Mesendoderm (in vitro differentiated cells): ENCODE results near the gene TMEM151B.

Experiments used
- DNase-seq: peaks from one replicate; pipeline ENCODE4 v3.0.0; 2013
- H2AK5ac ChIP-seq: 2 replicates; pipeline ENCODE4 v1.6.1; 2013; ENCODE audit warnings: low read length, inconsistent platforms
- H2BK120ac ChIP-seq: 2 replicates; pipeline ENCODE4 v1.6.1; 2013; ENCODE audit warnings: low read depth, mild to moderate bottlenecking, low read length, moderate library complexity, mixed read lengths
- H2BK15ac ChIP-seq: replicated peaks from 2 replicates; pipeline ENCODE4 v1.6.1; 2013; ENCODE audit warnings: low read depth, mild to moderate bottlenecking, moderate library complexity
- H2BK5ac ChIP-seq: 2 replicates; pipeline ENCODE4 v1.6.1; 2013; ENCODE audit warnings: low read length, inconsistent platforms
- H3K18ac ChIP-seq: 2 replicates; pipeline ENCODE4 v1.6.1; 2013; ENCODE audit warnings: mild to moderate bottlenecking, low read length, mixed read lengths
- H3K23ac ChIP-seq: one replicate; pipeline ENCODE4 v1.6.1; 2013; ENCODE audit warnings: low read length
- H3K27ac ChIP-seq: 2 replicates; pipeline ENCODE4 v1.5.1; 2013; ENCODE audit warnings: low read depth, mild to moderate bottlenecking, inconsistent platforms, low read length, moderate library complexity
- H3K27me3 ChIP-seq: 2 replicates; pipeline ENCODE4 v1.6.1; 2013; ENCODE audit warnings: low read length, control low read depth, mild to moderate bottlenecking, inconsistent platforms; ENCODE audit not compliant: insufficient read depth, poor library complexity
- H3K36me3 ChIP-seq: 2 replicates; pipeline ENCODE4 v1.6.1; 2013; ENCODE audit warnings: low read length, inconsistent platforms; ENCODE audit not compliant: control insufficient read depth, insufficient read depth
- H3K4ac ChIP-seq: one replicate; pipeline ENCODE4 v1.6.1; 2013; ENCODE audit warnings: low read depth, mild to moderate bottlenecking, low read length, moderate library complexity
- H3K4me1 ChIP-seq: 2 replicates; pipeline ENCODE4 v1.6.1; 2013; ENCODE audit warnings: low read depth, low read length, inconsistent platforms; ENCODE audit not compliant: control insufficient read depth
- H3K4me2 ChIP-seq: 2 replicates; pipeline ENCODE4 v1.6.1; 2013; ENCODE audit warnings: low read length
- H3K4me3 ChIP-seq: 2 replicates; pipeline ENCODE4 v1.5.1; 2013; ENCODE audit warnings: mild to moderate bottlenecking, low read length
- H3K56ac ChIP-seq: one replicate; pipeline ENCODE4 v1.6.1; 2013; ENCODE audit warnings: low read length
- H3K79me1 ChIP-seq: 2 replicates; pipeline ENCODE4 v1.6.1; 2013; ENCODE audit warnings: low read length, inconsistent platforms
- H3K79me2 ChIP-seq: 2 replicates; pipeline ENCODE4 v1.6.1; 2013; ENCODE audit warnings: mild to moderate bottlenecking, low read length; ENCODE audit not compliant: control insufficient read depth, insufficient read depth
- H3K9ac ChIP-seq: 2 replicates; pipeline ENCODE4 v1.6.1; 2013; ENCODE audit warnings: low read length, inconsistent platforms
- H4K5ac ChIP-seq: one replicate; pipeline ENCODE4 v1.6.1; 2013; ENCODE audit warnings: low read length
- H4K8ac ChIP-seq: one replicate; pipeline ENCODE4 v1.6.1; 2013; ENCODE audit warnings: low read depth, mild to moderate bottlenecking, control low read depth, low read length, moderate library complexity
- WGBS: extraction: QIAGEN DNeasy Blood & Tissue Kit; methylation state at CpG from one replicate; pipeline ENCODE4 v1.1.7; 2013; ENCODE audit warnings: low lambda C conversion rate, missing lambda C conversion rate; ENCODE audit not compliant: insufficient coverage; ENCODE audit errors: extremely low coverage; 5-methylcytosine and 5-hydroxymethylcytosine counted together

TMEM151B gene

DNA sequence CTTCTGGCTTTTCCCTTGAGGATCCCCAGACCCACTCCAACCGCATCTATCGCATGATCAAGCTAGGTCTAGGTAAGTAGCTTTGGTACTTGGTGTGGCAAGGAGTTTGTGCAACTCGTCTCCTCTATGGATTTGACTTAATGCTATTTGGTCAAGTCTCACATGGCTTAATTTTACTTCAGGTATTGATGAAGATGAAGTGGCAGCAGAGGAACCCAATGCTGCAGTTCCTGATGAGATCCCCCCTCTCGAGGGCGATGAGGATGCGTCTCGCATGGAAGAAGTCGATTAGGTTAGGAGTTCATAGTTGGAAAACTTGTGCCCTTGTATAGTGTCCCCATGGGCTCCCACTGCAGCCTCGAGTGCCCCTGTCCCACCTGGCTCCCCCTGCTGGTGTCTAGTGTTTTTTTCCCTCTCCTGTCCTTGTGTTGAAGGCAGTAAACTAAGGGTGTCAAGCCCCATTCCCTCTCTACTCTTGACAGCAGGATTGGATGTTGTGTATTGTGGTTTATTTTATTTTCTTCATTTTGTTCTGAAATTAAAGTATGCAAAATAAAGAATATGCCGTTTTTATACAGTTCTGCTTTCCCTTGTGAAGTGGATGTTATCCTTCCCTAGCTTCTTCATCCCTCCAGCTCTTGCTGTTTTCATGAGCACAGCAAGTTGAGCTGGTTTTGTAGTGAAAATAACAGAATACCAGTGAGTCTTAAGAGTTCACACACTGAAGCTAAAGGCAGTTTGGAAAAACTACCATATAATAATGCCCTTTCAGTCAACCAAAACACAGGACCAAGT lies 16.7 kb upstream of the TMEM151B start:
- Histone ChIP-seq H3K79me2 (peaks cover 37% of the 10 kb centered on the region), H3K56ac (no peak overlapping the region), H3K9ac (no peak overlapping the region), H3K4ac (no peak overlapping the region), H2AK5ac (no peak overlapping the region), H3K4me2 (no peak overlapping the region), H3K4me3 (no peak overlapping the region), H3K27ac (no peak overlapping the region), H2BK5ac (no peak overlapping the region), H2BK15ac (no peak overlapping the region), H3K36me3 (peaks cover 45% of the 10 kb centered on the region), H4K8ac (no peak overlapping the region), H3K27me3 (no peaks in the 10 kb centered on the region), H3K79me1 (peaks cover 17% of the 10 kb centered on the region), H3K23ac (no peak overlapping the region), H4K5ac (no peak overlapping the region), H2BK120ac (no peak overlapping the region), H3K18ac (no peak overlapping the region), H3K4me1 (peaks cover 6% of the 10 kb centered on the region)
- DNase-seq, result peak; percentile 68
- no CpG with 5 or more reads among the region's 10 CpGs for WGBS

DNA sequence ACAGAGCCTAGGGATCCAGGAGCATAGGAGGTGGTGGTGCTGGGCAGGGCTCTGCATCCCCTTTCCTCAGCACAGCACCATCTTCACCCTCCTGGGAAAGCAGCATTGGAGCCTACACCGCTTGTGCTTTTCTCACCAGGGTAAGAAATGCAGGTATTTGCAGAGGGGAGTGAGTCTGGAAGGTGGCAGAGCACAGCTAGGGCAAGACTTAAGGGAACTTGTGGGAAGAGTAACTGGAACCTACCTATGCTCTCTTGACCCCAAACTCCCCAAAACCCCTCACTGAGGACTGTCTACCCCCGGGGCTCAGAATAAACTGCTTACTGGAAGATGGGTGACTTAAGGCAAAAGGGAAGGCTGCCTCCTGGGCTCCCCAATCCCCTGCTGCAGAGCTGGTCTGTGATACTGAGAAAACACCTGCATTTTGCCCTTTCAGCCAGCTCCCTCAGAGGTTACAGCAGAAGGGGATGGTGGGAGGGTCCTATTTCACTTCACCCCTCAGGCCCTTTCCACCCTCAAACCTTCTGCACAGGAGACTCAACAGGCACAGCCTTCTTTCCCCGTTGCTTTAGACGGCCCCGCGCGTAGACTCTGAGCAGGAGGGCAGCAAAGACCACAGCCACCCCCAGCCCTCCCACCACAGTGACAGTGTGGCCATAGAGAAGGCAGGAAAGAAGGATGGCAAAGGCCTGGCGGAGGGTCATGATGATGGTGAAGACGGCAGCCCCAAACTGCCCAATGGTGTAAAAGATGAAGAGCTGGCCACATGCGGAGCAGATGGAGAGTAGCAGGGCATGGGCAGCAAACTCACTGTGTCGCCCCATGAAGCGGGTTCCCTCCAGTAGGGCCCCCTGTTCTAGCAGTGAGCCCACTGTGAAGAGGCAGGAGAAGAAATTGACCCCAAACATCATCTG lies 15.8 kb upstream of the TMEM151B start:
- no peak overlapping the region for H2BK120ac ChIP-seq
- no peak overlapping the region for H2BK5ac ChIP-seq
- no peak overlapping the region for H3K9ac ChIP-seq
- H3K79me2 ChIP-seq, result peaks cover 28% of the 10 kb centered on the region
- H3K56ac ChIP-seq, result no peak overlapping the region
- no peak overlapping the region for H2BK15ac ChIP-seq
- no peaks in the 10 kb centered on the region for H3K27me3 ChIP-seq
- H4K5ac ChIP-seq, result no peak overlapping the region
- H3K4me2 ChIP-seq, result no peak overlapping the region
- H3K4ac ChIP-seq, result no peak overlapping the region
- no peak overlapping the region for H2AK5ac ChIP-seq
- peaks cover 37% of the 10 kb centered on the region for H3K36me3 ChIP-seq
- H3K18ac ChIP-seq, result no peak overlapping the region
- no peak overlapping the region for H3K4me3 ChIP-seq
- WGBS, result no CpG with 5 or more reads among the region's 12 CpGs
- H3K79me1 ChIP-seq, result peaks cover 17% of the 10 kb centered on the region
- H4K8ac ChIP-seq, result no peak overlapping the region
- DNase-seq, result no peak
- peaks cover 3% of the 10 kb centered on the region for H3K4me1 ChIP-seq
- no peak overlapping the region for H3K27ac ChIP-seq
- H3K23ac ChIP-seq, result no peak overlapping the region

GRCh38 chr6:44255105-44255808 lies 15.0 kb upstream of the TMEM151B start:
- Histone ChIP-seq H3K18ac (no peak overlapping the region), H3K56ac (no peak overlapping the region), H3K9ac (no peak overlapping the region), H4K8ac (no peak overlapping the region), H3K79me2 (peaks cover 20% of the 10 kb centered on the region), H3K4me3 (no peak overlapping the region), H3K4ac (no peak overlapping the region), H2BK15ac (no peak overlapping the region), H2BK120ac (no peak overlapping the region), H3K23ac (no peak overlapping the region), H3K27me3 (no peaks in the 10 kb centered on the region), H2AK5ac (no peak overlapping the region), H2BK5ac (no peak overlapping the region), H4K5ac (no peak overlapping the region), H3K4me2 (no peak overlapping the region), H3K27ac (no peak overlapping the region), H3K36me3 (peaks cover 30% of the 10 kb centered on the region), H3K79me1 (peaks cover 12% of the 10 kb centered on the region), H3K4me1 (no peaks in the 10 kb centered on the region)
- peak; percentile 41 for DNase-seq
- no CpG with 5 or more reads among the region's 16 CpGs for WGBS

- H3K27ac ChIP-seq, result peak overlapping the region; percentile 82
- peaks cover 6% of the 10 kb centered on the region for H3K79me1 ChIP-seq
- DNase-seq, result peak; percentile 68
- H3K4me2 ChIP-seq, result peak overlapping the region; percentile 93
- H3K4ac ChIP-seq, result no peak overlapping the region
- H3K4me3 ChIP-seq, result peak overlapping the region; percentile 86
- no peak overlapping the region for H3K23ac ChIP-seq
- no peaks in the 10 kb centered on the region for H3K4me1 ChIP-seq
- H2BK15ac ChIP-seq, result no peak overlapping the region
- no CpG with 5 or more reads among the region's 15 CpGs for WGBS
- no peak overlapping the region for H2BK120ac ChIP-seq
- H3K18ac ChIP-seq, result no peak overlapping the region
- no peaks in the 10 kb centered on the region for H3K27me3 ChIP-seq
- H2AK5ac ChIP-seq, result no peak overlapping the region
- H4K5ac ChIP-seq, result no peak overlapping the region
- peaks cover 22% of the 10 kb centered on the region for H3K36me3 ChIP-seq
- peak overlapping the region; percentile 97 for H3K56ac ChIP-seq
- H4K8ac ChIP-seq, result no peak overlapping the region
- H3K79me2 ChIP-seq, result peaks cover 11% of the 10 kb centered on the region
- peak overlapping the region; percentile 95 for H3K9ac ChIP-seq
- H2BK5ac ChIP-seq, result peak overlapping the region; percentile 43
Observed at GRCh38 chr6:44255871-44256774, 14.1 kb upstream of the TMEM151B start.

DNA sequence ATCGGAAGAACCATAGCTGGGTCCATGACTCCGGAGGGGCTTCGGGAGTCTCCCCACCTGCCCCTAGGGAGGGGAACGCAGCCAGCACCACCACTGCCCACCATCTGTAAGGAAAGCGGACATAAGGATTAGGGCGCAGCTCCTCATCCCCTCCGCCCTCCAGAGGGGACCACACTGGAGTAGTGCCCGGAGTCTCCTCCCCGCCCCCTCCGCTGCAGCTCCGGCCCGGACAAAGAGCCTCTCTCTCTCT lies 13.6 kb upstream of the TMEM151B start:
- Histone ChIP-seq H3K4me1 (no peaks in the 10 kb centered on the region), H3K27me3 (no peaks in the 10 kb centered on the region), H3K18ac (no peak overlapping the region), H3K79me1 (peaks cover 3% of the 10 kb centered on the region), H3K4me2 (peak overlapping the region; percentile 93), H3K4me3 (peak overlapping the region; percentile 86), H4K5ac (no peak overlapping the region), H3K23ac (no peak overlapping the region), H2BK5ac (peak overlapping the region; percentile 43), H3K79me2 (peaks cover 8% of the 10 kb centered on the region), H3K56ac (peak overlapping the region; percentile 97), H4K8ac (no peak overlapping the region), H3K36me3 (peaks cover 18% of the 10 kb centered on the region), H3K27ac (peak overlapping the region; percentile 82), H3K4ac (no peak overlapping the region), H2AK5ac (no peak overlapping the region), H2BK15ac (no peak overlapping the region), H2BK120ac (no peak overlapping the region), H3K9ac (peak overlapping the region; percentile 95)
- no peak for DNase-seq
- no CpG with 5 or more reads among the region's 12 CpGs for WGBS
